GM19025 (cell line): Measurements from ENCODE around the gene TPM1.
"Not testable (repeated sequence)": the region's sequence is repeated elsewhere in the genome, so short reads cannot be mapped to it uniquely, and the experiment has no call there.

Source experiments
- ATAC-seq: cut with Tn5 transposase; IDR thresholded peaks from one replicate; pipeline ENCODE4 v1.9.1; 2021; ENCODE audit warnings: mild to moderate bottlenecking, low read depth, moderate library complexity; ENCODE audit not compliant: unreplicated experiment

Gene TPM1

DNA sequence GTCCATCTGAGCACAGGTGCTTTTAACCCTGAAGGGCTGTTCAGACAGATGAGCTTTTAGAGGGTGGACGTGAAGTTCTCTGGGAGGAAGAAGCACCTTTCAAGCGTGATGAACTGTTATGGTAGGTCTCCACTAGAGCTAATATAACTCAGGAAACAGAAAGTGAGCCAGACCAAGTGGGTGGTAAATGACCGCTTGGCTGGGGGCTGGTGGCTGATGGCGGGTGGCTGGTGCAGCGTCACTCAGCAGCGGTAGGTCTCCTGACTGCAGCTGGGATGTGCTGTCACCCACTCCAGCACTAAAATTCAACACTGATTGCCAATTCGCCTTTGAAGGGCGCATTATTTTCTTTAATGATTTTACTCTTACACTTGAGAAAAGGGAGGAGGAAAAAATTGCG lies 47.9 kb downstream of the TPM1 start:
- ATAC-seq, result no peak

DNA sequence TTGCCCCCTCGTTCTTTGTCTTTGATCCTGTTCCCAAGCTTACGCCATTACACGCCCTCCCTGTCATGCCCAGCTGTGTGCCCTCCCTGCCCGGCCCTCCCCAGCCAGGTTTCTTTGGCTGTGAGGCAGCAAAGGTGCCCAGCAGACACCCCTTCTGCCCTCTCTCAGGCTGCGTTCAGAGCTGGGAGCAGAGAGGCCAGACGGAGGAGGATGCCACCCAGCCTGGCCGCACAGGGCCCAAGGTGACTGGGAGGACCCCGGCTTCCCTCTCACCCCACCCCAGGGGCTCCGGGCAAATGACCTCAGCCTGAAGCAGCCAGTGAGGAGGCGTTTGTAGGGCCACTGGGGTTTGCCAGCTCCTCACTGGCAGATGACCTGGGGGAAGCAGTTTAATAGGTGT lies 48.3 kb downstream of the TPM1 start:
- ATAC-seq, result no peak

DNA sequence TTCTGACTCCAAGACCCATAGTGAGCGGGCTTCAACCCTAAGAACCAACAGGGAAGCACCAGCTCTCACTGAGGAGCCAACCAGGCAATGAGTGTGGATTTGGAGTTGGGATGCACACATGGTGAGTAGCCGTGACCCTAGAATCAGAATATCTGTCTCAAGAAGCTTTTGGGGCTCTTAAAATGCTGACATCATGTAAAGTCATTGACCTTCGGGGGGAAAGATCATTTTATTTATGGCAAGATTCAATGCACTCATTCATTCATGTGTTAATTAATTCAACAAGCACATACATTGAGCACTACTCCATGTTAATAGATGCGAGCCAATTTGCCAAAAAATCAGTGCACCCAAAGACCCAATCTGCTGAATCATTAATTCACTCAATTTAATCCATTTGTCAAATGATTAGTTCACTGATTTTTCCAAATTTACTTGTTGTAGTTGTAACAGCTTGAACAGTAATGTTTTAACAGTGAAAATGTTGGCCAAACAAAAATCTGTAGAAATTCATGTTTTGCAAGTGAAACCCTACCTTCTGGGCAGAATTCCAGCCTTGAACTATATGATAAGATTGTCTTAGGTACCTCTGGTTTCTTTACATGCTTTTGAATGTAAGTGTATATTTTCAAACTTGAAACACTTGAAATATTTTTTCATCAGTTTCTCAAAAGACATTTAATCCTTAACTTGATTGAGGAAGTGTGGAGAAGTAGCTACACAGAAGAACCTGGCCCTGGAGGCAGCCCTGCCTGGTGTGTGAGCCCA lies 49.3 kb downstream of the TPM1 start:
- no peak for ATAC-seq

DNA sequence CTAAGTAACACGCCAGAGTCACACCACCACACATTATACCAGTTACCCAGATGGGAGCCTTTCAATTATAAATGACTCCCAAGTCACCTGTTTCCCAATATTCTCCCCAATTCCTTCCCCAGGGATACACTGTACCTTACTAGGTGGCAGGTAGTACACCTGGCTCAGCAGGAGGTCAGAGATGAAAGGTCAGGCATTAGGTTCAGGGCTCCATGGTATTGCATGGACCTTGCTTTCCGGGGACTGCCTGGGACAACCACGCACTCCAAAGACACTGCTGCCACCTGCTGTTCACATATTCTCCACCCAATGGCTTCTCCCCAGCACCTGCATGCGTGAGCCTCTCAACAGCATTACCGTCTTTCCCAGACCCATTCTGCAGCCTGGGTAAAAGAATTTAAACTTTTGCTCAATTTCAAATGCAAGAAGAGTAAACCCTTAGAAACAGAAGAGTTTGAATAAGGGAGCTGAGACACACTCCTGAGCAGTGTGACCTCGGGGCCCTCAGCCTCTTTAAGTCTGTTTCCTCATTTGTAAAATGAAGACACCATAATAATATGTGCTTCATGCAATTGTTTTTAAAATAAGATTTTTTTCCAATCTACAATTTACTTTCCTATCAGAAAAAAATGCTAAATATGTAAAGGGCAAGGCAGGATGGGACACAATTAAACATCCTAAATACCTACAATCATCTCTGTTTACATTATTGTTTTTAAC lies 51.1 kb downstream of the TPM1 start:
- ATAC-seq, result no peak

DNA sequence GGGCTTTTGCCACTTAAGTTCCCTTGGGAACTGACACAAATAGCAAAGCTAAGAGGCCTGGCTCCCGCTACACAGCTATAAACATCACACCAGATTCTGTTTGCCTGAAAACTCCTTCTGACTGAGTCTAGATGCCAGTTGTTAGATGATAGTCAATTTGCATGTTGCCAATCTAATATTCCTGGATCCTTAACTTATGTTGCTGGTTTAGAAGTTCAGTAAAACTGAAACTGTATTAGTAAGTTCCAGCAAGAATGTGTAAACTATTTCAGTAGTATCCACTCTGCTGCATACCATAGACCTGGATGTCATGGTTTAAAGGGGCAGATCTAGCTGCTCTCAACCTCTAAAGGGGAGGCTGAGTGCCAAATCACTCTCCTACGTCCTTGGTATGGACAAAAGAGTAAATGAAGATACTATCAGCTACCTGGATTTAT lies 52.0 kb downstream of the TPM1 start:
- no peak for ATAC-seq

DNA sequence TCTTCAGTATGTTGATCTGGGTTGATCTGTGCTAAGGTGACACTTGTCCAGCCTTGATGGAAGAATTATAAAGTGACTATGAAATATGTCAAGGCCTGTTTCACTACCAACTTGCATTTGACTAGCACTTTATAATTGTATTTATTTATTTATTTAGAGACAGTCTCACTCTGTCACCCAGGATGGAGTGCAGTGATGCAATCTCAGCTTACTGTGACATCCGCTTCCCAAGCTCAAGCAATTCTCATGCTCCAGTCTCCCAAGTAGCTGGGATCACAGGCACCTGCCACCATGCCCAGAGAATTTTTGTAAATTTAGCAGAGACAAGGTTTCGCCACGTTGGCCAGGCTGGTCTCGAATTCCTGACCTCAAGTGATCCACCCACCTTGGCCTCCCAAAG lies 53.6 kb downstream of the TPM1 start:
- ATAC-seq, result no peak

DNA sequence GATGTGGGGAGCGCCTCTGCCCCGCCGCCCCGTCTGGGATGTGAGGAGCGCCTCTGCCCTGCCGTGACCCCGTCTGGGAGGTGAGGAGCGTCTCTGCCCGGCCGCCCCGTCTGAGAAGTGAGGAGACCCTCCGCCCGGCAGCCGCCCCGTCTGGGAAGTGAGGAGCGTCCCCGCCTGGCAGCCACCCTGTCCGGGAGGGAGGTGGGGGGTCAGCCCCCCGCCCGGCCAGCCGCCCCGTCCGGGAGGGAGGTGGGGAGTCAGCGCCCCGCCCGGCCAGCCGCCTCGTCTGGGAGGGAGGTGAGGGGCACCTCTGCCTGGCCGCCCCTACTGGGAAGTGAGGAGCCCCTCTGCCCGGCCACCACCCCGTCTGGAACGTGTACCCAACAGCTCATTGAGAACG lies 56.4 kb downstream of the TPM1 start:
- ATAC-seq, result not testable (repeated sequence)

DNA sequence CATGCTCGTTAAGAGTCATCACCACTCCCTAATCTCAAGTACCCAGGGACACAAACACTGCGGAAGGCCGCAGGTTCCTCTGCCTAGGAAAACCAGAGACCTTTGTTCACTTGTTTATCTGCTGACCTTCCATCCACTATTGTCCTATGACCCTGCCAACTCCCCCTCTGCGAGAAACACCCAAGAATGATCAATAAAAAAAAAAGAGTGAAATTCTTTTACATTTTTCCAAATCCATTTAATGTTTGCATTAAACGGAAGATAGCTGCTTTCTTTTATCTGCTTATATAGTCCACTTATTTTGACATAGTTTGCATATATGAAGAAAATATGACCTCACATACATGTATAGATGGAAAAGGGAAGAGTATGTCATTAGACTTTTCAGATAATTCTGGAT lies 57.0 kb downstream of the TPM1 start:
- ATAC-seq, result not testable (repeated sequence)

DNA sequence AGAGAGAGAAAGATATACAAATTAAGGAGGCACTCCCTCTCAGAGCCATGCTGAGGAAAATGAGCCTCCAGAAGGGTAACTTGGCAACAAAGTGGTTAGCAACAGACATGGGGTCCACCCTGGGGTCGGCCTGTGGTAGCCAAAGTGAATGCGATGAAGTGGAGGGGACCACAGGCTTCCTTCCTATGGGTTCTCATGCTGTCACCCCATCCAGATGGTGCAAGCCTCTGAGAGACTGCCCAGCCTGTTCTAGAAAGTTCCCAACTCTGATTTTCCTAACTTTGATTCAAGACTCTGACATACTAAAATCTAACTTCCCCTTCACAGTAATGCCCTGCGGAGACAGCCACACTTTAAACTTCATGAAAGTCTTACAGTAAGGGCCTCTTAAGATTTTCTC lies 60.9 kb downstream of the TPM1 start:
- no peak for ATAC-seq

DNA sequence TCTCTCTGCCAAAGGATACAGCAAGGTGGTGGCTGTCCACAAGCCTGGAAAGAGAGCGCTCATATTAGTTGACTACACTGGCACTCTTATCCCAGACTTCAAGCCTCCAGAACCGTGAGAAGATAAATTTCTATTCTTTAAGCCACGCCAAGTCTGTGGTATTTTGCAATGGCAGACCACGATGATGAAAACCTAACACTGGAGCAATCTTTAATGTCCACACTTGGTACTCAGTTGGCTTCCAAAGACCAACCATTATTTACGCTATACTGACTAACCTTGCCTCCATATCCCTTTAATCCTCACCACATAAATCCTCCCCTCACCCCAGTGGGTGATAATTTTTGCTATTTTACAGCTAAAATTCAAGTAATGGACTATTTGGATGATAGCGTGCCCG lies 62.2 kb downstream of the TPM1 start:
- no peak for ATAC-seq

DNA sequence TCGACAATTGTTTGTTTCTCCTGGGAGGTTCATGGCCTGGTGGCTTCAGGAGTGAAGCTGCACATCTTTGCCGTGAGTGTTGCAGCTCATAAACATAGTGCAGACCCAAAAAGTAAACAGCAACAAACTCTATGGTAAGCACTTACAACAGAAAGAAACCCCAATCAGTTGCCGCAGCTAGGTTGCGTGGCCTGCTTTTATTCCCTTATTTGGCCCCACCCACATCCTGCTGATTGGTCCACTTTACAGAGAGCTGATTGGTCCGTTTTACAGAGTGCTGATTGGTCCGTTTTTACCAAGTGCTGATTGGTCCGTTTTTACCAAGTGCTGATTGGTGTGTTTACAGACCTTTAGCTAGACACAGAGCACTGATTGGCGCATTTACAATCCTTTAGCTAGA lies 62.8 kb downstream of the TPM1 start:
- not testable (repeated sequence) for ATAC-seq

DNA sequence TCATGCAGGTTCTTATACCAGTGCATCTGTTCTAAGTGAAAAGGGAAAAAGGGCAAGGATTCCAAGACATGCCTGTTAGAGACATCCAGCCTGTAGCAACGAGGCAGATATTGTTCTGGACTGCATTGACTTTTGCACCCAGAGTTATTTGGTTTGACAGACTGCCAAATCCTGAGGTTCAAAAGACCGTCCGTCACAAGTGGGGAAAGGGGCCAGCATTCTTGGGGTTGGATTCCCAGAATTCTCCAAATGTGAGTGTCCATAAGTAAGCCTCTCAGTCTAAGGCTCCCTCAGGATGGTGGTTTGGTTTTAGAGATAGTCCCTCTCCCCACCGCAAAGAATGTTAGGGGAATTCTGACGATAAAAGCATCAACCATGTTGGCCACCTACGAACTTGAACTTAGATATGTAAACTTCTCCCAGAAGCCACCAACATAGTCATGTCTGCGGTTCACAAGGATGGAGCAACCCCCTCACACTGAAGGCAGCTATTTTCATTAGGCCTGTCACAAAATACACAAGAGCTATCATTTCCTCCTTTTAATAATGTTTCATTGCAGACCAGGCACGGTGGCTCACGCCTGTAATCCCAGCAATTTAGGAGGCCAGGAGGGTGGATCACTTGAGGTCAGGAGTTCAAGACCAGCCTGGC lies 65.5 kb downstream of the TPM1 start:
- no peak for ATAC-seq

DNA sequence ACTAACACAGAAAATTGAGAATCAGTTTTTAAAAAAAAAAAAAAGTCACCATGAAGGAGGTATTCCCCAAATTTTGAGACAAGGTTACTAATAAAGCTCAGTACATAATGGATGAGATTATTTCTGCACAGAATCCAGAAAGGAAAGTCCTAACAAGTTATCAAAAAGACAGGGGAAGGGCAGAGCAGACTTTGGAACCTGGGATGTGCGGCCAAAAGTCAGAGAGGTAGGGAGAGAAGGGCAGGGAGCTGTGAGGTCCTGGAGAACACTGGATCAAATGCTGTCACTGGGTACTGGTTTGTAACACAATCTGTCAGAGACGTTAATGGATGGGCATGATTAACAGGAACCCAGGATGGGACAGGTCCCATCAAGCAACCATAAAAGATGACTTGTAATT lies 67.0 kb downstream of the TPM1 start:
- no peak for ATAC-seq

DNA sequence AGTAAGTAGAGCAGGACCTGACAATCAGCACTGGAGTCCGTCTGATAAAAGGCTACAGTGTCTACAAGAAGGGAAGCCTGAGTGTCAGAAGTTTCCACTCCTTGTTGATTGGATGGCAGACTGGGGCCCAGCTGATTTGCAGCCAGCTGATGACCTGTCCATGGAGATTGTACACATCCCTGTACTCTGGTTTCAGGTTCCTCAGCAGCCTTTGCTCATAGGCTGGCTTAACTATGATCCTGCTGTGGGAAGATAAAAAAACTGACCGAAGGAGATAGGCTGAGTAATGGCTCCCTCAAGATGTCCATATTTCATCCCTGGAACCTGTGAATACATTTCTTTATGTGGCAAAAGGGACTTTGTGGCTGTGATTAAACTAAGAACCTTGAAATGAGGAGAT lies 67.4 kb downstream of the TPM1 start:
- no peak for ATAC-seq

DNA sequence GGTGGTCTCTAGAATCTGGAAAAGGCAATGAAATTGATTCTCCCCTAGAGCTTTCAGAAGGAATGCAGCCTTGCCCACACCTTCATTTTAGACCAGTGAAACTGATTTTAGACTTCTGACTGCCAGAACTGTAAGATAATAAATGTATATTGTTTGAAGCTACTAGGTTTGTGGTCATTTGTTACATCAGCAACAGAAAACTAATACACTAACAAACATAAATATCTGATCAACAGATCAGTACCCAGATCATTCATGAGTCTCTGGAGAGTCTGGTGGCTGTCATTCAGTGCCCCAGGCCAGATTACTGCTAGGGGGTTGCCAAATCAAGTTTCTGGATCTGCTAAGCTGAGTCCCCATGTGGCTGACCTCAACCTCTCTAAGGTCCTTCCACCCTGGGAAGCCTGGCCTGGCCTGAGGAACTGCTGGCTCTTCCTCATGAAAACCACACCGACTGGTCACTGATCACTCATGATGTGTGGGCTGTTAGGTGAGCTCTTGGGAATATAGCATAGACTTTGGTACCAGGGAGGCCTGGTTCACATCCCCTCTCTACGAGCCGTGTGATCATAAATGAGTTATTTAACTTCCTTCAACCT lies 68.0 kb downstream of the TPM1 start:
- ATAC-seq, result no peak

DNA sequence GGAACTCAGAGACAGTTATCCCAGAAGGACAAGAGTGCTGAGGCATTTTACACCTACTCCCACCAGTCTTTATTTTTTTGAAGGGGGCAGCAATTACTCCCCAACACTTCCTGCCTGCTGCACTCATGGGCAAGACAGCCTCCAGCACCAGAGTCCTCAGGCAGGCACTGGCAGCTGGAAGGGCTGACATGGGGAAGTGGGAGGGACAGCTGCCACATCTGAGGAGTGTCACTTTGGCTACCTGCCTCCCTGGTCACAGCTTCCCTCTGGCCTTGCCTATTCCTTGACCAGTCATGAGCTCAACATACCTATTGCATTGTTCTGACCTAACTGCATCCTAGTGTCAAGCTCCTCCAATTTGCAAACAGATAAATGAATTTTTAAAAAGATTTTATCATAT lies 68.9 kb downstream of the TPM1 start:
- ATAC-seq, result no peak

DNA sequence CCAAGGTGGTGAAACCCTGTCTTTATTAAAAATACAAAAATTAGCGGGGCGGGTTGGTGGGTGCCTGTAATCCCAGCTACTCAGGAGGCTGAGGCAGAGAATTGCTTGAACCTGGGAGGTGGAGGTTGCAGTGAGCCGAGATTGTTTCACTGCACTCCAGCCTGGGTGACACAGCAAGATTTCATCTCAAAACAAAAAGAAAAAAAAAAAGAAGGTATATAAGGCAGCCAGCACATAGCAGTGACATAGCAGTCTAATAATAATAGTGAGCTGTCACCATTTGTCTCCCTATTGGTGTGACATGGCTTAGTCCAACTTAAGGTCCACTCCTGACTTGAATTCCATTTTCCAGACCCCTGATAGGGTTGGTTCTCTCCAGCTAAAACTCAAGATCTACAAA lies 70.3 kb downstream of the TPM1 start:
- no peak for ATAC-seq

DNA sequence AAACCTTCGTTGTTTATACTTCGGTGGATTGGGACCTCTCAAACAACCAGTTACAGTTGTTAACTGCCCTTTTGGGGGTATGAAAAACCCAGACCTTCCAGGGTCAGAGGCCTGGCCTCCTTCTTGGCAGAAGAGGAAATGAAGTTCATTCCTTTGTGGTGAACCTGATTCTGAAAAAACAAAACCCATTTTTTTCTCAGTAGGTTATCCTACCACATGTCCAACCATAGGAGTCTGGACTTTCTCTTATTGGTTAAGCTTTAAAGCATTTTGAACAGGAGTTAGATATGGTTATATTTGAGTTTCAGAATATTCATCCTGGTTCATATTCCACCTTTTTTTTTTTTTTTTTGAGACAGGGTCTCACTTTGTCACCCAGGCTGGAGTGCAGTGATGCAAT lies 71.9 kb downstream of the TPM1 start:
- ATAC-seq, result no peak
